HEK293T (cell line): ENCODE data around the gene SEC61G.

Experiments used
- BHLHE40 ChIP-seq: fragments of 450-650 bp; IDR thresholded peaks from 2 replicates; pipeline ENCODE4 v1.6.1; 2016; ENCODE audit warnings: mild to moderate bottlenecking, moderate library complexity, borderline replicate concordance
- ELF4 ChIP-seq: fragments of 450-650 bp; IDR thresholded peaks from 2 replicates; pipeline ENCODE4 v1.6.1; 2017; ENCODE audit warnings: antibody characterized with exemption
- FOXA1 ChIP-seq: fragments of 450-650 bp; IDR thresholded peaks from 2 replicates; pipeline ENCODE4 v1.6.1; 2016; ENCODE audit warnings: mild to moderate bottlenecking
- FOXK2 ChIP-seq: fragments of 450-650 bp; IDR thresholded peaks from 2 replicates; pipeline ENCODE4 v1.6.1; 2016; ENCODE audit warnings: mild to moderate bottlenecking
- FOXM1 ChIP-seq: fragments of 450-650 bp; IDR thresholded peaks from 2 replicates; pipeline ENCODE4 v1.6.1; 2017; ENCODE audit warnings: mild to moderate bottlenecking, borderline replicate concordance
- HDGF ChIP-seq: fragments of 450-650 bp; IDR thresholded peaks from 2 replicates; pipeline ENCODE4 v1.6.1; 2017; ENCODE audit warnings: antibody characterized with exemption, borderline replicate concordance
- SP1 ChIP-seq: fragments of 450-650 bp; IDR thresholded peaks from 2 replicates; pipeline ENCODE4 v1.6.1; 2017
- SUZ12 ChIP-seq: fragments of 450-650 bp; IDR thresholded peaks from 2 replicates; pipeline ENCODE4 v1.6.1; 2016; ENCODE audit warnings: mild to moderate bottlenecking
- ZNF384 ChIP-seq: fragments of 450-650 bp; IDR thresholded peaks from 2 replicates; pipeline ENCODE4 v1.6.1; 2016
- TF ChIP-seq, protein P1 (sequence below): fragments of 450-650 bp; IDR thresholded peaks from 2 replicates; pipeline ENCODE4 v1.6.1; 2016

- TF ChIP-seq ZNF384 (no peak), ELF4 (no peak), BHLHE40 (no peak), FOXM1 (no peak), FOXA1 (no peak), FOXK2 (no peak), SP1 (no peak), HDGF (no peak), SUZ12 (no peak)
- TF ChIP-seq, protein P1, sequence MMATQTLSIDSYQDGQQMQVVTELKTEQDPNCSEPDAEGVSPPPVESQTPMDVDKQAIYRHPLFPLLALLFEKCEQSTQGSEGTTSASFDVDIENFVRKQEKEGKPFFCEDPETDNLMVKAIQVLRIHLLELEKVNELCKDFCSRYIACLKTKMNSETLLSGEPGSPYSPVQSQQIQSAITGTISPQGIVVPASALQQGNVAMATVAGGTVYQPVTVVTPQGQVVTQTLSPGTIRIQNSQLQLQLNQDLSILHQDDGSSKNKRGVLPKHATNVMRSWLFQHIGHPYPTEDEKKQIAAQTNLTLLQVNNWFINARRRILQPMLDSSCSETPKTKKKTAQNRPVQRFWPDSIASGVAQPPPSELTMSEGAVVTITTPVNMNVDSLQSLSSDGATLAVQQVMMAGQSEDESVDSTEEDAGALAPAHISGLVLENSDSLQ: no peak
Observed at GRCh38 chr7:54782314-54782713, 23.3 kb upstream of the SEC61G start.
